Measurements from ENCODE around the gene MAP7D2. TPM values are rescaled to one million over a fixed set of nuclear protein-coding genes. Genes with fewer than 3 reads are reported as not detected.

Gene MAP7D2
- total and polyA plus RNA-seq, 2 of the 13 experiments (the other 11 are each of a cell fraction or from before 2014, with no cell fraction given) = 9.6 to 10.5 TPM

DNA sequence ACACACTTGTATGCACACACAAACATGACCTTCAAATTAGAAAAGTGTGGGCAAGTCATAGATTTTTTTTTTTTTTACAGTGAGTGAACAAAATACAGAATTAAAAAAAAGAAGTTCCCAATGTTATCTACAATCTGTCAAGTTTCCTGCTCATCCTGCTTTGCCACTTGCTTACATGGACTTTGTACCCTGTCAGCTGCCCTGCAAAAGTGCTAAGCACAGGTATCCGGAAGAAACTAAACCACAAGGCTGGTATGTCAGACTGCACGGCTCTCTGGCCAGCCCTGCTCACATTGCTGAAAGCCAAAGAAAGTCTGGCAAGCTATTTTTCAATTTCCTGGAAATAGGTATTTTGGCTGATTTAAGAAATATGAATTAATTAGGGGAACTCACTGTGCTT lies 87.0 kb downstream of the MAP7D2 start (continued):
- TF ChIP-seq, protein P1, sequence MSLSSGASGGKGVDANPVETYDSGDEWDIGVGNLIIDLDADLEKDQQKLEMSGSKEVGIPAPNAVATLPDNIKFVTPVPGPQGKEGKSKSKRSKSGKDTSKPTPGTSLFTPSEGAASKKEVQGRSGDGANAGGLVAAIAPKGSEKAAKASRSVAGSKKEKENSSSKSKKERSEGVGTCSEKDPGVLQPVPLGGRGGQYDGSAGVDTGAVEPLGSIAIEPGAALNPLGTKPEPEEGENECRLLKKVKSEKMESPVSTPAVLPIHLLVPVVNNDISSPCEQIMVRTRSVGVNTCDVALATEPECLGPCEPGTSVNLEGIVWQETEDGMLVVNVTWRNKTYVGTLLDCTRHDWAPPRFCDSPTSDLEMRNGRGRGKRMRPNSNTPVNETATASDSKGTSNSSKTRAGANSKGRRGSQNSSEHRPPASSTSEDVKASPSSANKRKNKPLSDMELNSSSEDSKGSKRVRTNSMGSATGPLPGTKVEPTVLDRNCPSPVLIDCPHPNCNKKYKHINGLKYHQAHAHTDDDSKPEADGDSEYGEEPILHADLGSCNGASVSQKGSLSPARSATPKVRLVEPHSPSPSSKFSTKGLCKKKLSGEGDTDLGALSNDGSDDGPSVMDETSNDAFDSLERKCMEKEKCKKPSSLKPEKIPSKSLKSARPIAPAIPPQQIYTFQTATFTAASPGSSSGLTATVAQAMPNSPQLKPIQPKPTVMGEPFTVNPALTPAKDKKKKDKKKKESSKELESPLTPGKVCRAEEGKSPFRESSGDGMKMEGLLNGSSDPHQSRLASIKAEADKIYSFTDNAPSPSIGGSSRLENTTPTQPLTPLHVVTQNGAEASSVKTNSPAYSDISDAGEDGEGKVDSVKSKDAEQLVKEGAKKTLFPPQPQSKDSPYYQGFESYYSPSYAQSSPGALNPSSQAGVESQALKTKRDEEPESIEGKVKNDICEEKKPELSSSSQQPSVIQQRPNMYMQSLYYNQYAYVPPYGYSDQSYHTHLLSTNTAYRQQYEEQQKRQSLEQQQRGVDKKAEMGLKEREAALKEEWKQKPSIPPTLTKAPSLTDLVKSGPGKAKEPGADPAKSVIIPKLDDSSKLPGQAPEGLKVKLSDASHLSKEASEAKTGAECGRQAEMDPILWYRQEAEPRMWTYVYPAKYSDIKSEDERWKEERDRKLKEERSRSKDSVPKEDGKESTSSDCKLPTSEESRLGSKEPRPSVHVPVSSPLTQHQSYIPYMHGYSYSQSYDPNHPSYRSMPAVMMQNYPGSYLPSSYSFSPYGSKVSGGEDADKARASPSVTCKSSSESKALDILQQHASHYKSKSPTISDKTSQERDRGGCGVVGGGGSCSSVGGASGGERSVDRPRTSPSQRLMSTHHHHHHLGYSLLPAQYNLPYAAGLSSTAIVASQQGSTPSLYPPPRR (CRISPR knock-in tag; IDR thresholded peaks at IDR 0.05; ENCODE audit: borderline replicate concordance) = no peak
- TF ChIP-seq SOX5 (CRISPR knock-in tag; IDR thresholded peaks at IDR 0.05; ENCODE audit: borderline replicate concordance) (peak; percentile 27; the same call in 1 of the 2 replicates), GATA4 (IDR thresholded peaks at IDR 0.05; ENCODE audit: borderline replicate concordance, low read depth) (no peak), ZNF468 (CRISPR knock-in tag; IDR thresholded peaks at IDR 0.05) (no peak), KLF16 (CRISPR knock-in tag; IDR thresholded peaks at IDR 0.05) (no peak), DNMT1 (CRISPR knock-in tag; IDR thresholded peaks at IDR 0.05) (no peak), ZSCAN25 (CRISPR knock-in tag; IDR thresholded peaks at IDR 0.05) (no peak), ERF (CRISPR knock-in tag; IDR thresholded peaks at IDR 0.05) (peak; percentile 40; the same call in 1 of the 2 replicates), SUZ12 (IDR thresholded peaks at IDR 0.05; ENCODE audit: low read depth, low read length) (no peak), ZNF768 (CRISPR knock-in tag; IDR thresholded peaks at IDR 0.05) (no peak), ARHGAP35 (CRISPR knock-in tag; IDR thresholded peaks at IDR 0.05; ENCODE audit: borderline replicate concordance) (no peak), AGO2 (optimal IDR thresholded peaks at IDR 0.05; ENCODE audit: low read depth, low read length) (no peak), SIN3A (IDR thresholded peaks at IDR 0.05; ENCODE audit: borderline replicate concordance, low read depth, low read length) (0 out of 2 replicates have a peak, but pooled peaks have one; percentile 49), GATAD2A (CRISPR knock-in tag; IDR thresholded peaks at IDR 0.05) (peak; percentile 49; the same call in 1 of the 2 replicates), EHMT2 (IDR thresholded peaks at IDR 0.05; ENCODE audit: borderline replicate concordance, low read depth, low read length) (no peak), KMT2B (CRISPR knock-in tag; IDR thresholded peaks at IDR 0.05) (no peak), ZNF644 (CRISPR knock-in tag; IDR thresholded peaks at IDR 0.05; ENCODE audit: low read depth) (no peak), HOXA9 (CRISPR knock-in tag; IDR thresholded peaks at IDR 0.05; ENCODE audit: borderline replicate concordance) (no peak)
- TF ChIP-seq, protein P2, sequence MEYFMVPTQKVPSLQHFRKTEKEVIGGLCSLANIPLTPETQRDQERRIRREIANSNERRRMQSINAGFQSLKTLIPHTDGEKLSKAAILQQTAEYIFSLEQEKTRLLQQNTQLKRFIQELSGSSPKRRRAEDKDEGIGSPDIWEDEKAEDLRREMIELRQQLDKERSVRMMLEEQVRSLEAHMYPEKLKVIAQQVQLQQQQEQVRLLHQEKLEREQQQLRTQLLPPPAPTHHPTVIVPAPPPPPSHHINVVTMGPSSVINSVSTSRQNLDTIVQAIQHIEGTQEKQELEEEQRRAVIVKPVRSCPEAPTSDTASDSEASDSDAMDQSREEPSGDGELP (IDR thresholded peaks at IDR 0.05; ENCODE audit: borderline replicate concordance, low read depth) = peak; percentile 85
- TF ChIP-seq, protein P3, sequence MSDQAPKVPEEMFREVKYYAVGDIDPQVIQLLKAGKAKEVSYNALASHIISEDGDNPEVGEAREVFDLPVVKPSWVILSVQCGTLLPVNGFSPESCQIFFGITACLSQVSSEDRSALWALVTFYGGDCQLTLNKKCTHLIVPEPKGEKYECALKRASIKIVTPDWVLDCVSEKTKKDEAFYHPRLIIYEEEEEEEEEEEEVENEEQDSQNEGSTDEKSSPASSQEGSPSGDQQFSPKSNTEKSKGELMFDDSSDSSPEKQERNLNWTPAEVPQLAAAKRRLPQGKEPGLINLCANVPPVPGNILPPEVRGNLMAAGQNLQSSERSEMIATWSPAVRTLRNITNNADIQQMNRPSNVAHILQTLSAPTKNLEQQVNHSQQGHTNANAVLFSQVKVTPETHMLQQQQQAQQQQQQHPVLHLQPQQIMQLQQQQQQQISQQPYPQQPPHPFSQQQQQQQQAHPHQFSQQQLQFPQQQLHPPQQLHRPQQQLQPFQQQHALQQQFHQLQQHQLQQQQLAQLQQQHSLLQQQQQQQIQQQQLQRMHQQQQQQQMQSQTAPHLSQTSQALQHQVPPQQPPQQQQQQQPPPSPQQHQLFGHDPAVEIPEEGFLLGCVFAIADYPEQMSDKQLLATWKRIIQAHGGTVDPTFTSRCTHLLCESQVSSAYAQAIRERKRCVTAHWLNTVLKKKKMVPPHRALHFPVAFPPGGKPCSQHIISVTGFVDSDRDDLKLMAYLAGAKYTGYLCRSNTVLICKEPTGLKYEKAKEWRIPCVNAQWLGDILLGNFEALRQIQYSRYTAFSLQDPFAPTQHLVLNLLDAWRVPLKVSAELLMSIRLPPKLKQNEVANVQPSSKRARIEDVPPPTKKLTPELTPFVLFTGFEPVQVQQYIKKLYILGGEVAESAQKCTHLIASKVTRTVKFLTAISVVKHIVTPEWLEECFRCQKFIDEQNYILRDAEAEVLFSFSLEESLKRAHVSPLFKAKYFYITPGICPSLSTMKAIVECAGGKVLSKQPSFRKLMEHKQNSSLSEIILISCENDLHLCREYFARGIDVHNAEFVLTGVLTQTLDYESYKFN (CRISPR knock-in tag; conservative IDR thresholded peaks at IDR 0.05) = peak; percentile 72
- TF ChIP-seq, protein P4, sequence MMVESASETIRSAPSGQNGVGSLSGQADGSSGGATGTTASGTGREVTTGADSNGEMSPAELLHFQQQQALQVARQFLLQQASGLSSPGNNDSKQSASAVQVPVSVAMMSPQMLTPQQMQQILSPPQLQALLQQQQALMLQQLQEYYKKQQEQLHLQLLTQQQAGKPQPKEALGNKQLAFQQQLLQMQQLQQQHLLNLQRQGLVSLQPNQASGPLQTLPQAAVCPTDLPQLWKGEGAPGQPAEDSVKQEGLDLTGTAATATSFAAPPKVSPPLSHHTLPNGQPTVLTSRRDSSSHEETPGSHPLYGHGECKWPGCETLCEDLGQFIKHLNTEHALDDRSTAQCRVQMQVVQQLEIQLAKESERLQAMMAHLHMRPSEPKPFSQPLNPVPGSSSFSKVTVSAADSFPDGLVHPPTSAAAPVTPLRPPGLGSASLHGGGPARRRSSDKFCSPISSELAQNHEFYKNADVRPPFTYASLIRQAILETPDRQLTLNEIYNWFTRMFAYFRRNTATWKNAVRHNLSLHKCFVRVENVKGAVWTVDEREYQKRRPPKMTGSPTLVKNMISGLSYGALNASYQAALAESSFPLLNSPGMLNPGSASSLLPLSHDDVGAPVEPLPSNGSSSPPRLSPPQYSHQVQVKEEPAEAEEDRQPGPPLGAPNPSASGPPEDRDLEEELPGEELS (CRISPR knock-in tag; IDR thresholded peaks at IDR 0.05) = peak; percentile 48; the same call in 1 of the 2 replicates

Data from HepG2 (cell line).